ENCODE data around the gene TXNDC5. TPM values are rescaled to one million over a fixed set of nuclear protein-coding genes. Genes with fewer than 3 reads are reported as not detected.

Gene TXNDC5
- total RNA-seq, 4 donors from 2014 or later, result 113 to 159 (median 132) TPM

DNA sequence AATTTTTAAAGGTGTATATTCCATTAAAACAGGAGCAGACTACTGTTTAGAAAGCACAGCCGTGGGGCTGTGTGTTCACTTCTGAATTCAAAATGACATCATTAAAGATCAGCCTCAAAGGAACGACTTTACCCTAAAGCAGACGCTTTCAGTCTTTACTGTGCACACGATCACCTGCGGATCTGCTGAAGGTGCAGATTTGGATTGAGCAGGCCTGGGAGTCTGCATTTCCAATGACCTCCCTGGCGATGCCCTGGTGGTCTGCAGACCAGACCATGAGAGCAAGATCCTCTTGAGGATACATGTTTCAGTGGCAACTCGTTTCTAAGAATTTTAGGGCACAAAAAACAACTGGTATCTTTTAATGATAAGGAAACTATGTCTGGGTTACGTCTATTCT lies 27.2 kb downstream of the TXNDC5 start:
- intact Hi-C loops (cut with DNase I), result no loop called here
- Histone ChIP-seq H3K9me3 (no peaks in the 10 kb centered on the region), H3K27ac (no peak overlapping the region), H3K4me3 (replicated peaks in 1 of 3) (no peak overlapping the region), H3K36me3 (peaks cover 58 to 74% of the 10 kb centered on the region in 2 donors), H3K4me1 (no peaks in the 10 kb centered on the region), H3K27me3 (no peaks in the 10 kb centered on the region)
- TF ChIP-seq POLR2A (IDR thresholded peaks at IDR 0.05) (no peak), CTCF (IDR thresholded peaks at IDR 0.05) (no peak)
- DNase-seq, result no peak
- 92% methylated on average over 8 of the region's 8 CpGs for WGBS, 2 donors

GRCh38 chr6:7882505-7883257 lies 27.9 kb downstream of the TXNDC5 start:
- Histone ChIP-seq H3K4me3 (replicated peaks in 1 of 3) (no peak overlapping the region), H3K27ac (no peak overlapping the region), H3K9me3 (no peaks in the 10 kb centered on the region), H3K36me3 (peaks cover 51 to 67% of the 10 kb centered on the region in 2 donors), H3K27me3 (no peaks in the 10 kb centered on the region), H3K4me1 (no peaks in the 10 kb centered on the region)
- TF ChIP-seq POLR2A (IDR thresholded peaks at IDR 0.05), result no peak
- TF ChIP-seq CTCF (IDR thresholded peaks at IDR 0.05), result no peak
- no peak for DNase-seq
- 94 to 96% methylated on average over 19 of the region's 19 CpGs for WGBS, 2 donors
- intact Hi-C loops (cut with DNase I), result no loop called here

DNA sequence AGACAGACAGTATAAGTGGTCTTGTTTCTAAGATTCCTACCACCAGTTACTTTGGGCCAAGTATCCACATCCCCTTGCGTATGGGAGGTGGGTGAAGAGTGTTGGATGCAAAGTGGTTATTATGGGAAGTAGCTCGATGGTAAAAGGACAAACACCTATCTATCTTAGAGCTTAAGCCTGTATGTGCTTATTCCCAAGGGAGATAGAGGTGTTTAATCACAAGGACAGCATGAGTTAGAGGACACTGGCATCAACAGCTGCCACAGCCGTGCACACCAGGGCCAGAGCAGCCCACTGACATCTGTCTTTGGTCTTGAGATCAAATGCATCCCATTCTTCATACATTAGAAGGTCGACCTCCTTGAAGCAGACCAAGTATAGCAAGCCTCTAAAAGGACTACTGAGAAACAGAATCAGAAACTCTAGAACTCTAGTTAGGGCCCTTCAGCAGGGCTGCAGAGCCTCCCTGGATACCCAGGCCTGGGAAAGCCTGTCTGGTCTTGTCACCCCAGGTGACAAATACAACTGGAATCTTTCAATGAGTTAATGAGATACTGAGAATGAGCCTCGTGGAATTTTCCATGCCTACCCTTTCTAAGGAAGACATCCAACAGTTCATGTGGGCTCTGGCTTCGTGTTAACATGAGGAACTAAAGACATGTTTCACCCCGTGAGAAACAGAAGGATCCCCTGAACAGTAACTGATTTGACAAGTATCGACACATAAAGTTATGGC lies 28.7 kb downstream of the TXNDC5 start:
- TF ChIP-seq CTCF (IDR thresholded peaks at IDR 0.05) (no peak), POLR2A (IDR thresholded peaks at IDR 0.05) (no peak)
- Histone ChIP-seq H3K4me3 (replicated peaks in 1 of 3) (no peak overlapping the region), H3K27me3 (no peaks in the 10 kb centered on the region), H3K36me3 (peaks cover 50 to 62% of the 10 kb centered on the region in 2 donors), H3K4me1 (no peaks in the 10 kb centered on the region), H3K9me3 (no peaks in the 10 kb centered on the region), H3K27ac (no peak overlapping the region)
- WGBS, 2 donors, result 90 to 91% methylated on average over 8 of the region's 8 CpGs
- intact Hi-C loops (cut with DNase I), result no loop called here
- DNase-seq, result no peak

DNA sequence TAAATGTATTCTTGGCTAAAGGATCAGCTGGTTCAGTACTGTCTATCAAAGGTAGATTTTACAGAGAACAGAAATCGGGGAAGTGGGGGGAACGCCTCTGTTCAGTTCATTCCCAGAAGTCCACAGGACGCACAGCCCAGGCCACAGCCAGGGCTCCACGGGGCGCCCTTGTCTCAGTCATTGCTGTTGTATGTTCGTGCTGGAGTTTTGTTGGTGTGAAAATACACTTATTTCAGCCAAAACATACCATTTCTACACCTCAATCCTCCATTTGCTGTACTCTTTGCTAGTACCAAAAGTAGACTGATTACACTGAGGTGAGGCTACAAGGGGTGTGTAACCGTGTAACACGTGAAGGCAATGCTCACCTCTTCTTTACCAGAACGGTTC lies 29.9 kb downstream of the TXNDC5 start:
- Histone ChIP-seq H3K27ac (no peak overlapping the region), H3K4me3 (replicated peaks in 1 of 3) (no peak overlapping the region), H3K36me3 (peaks cover 40 to 49% of the 10 kb centered on the region in 2 donors), H3K27me3 (no peaks in the 10 kb centered on the region), H3K4me1 (no peaks in the 10 kb centered on the region), H3K9me3 (no peaks in the 10 kb centered on the region)
- intact Hi-C loops (cut with DNase I), result no loop called here
- no peak for DNase-seq
- TF ChIP-seq CTCF (IDR thresholded peaks at IDR 0.05), result no peak
- TF ChIP-seq POLR2A (IDR thresholded peaks at IDR 0.05), result no peak
- 94 to 97% methylated on average over 9 of the region's 9 CpGs for WGBS, 2 donors

Measured in thyroid gland (tissue), 4 donors.